HCT116 (cell line): ENCODE results near the gene AGAP5.

Source experiments
- CBX3 ChIP-seq: IDR thresholded peaks from 2 replicates; pipeline ENCODE4 v1.6.1; 2012; ENCODE audit warnings: low read depth
- CTCF ChIP-seq, 3 experiments: fragments of 200-600 bp in 1 of 3; sonication (generic) in 1 of 3; IDR thresholded peaks in 2 of 3; conservative IDR thresholded peaks in 1 of 3; 2 replicates each; pipeline ENCODE4 v1.5.1; 2012 to 2017; ENCODE audit warnings: low read depth in 2 of 3, low read length in 2 of 3, antibody characterized with exemption in 1 of 3, borderline replicate concordance in 1 of 3, control low read depth in 1 of 3, mild to moderate bottlenecking in 1 of 3, mixed read lengths in 1 of 3, mixed run types in 1 of 3, moderate library complexity in 1 of 3; ENCODE audit not compliant: insufficient read depth in 1 of 3
- JUND ChIP-seq: IDR thresholded peaks from 2 replicates; pipeline ENCODE4 v1.6.1; 2012
- POLR2A ChIP-seq: IDR thresholded peaks from 2 replicates; pipeline ENCODE4 v1.7.0; 2011; ENCODE audit warnings: borderline replicate concordance; ENCODE audit not compliant: insufficient read depth, insufficient read length; ENCODE audit errors: extremely low read depth
- POLR2AphosphoS5 ChIP-seq: IDR thresholded peaks from 2 replicates; pipeline ENCODE4 v1.6.1; 2011; ENCODE audit warnings: mild to moderate bottlenecking, low read depth, low read length, moderate library complexity
- RAD21 ChIP-seq: IDR thresholded peaks from 2 replicates; pipeline ENCODE4 v1.6.1; 2012; ENCODE audit warnings: low read depth, mild to moderate bottlenecking

DNA sequence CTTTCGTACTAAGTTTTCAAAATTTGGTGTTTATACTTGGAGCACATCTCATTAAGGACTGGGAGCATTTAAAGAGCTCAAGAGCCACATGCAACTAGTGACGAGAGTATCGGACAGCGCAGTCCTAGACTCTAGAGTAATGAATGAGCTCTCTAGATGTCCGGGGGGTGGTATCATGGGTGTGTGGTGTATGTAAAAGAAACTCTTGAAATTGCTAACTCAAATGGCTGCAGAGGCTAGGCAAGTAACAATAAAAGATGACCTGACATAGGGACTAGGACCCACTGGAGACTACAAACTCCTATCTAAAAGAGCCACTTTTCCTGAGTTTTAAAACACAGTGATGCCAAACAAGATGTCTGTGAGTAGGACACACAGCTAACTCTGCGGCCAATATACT is 70.6 kb downstream of the AGAP5 start:
- TF ChIP-seq CTCF (IDR thresholded peaks at IDR 0.05 in 2 of 3, conservative IDR thresholded peaks at IDR 0.05 in 1 of 3; ENCODE audit: borderline replicate concordance in 1 of 3, insufficient read depth in 1 of 3, low read depth in 2 of 3, low read length in 2 of 3) (no peak), RAD21 (no peak), CBX3 (no peak), POLR2AphosphoS5 (0 out of 2 replicates have a peak, but pooled peaks have one; percentile 12), JUND (no peak), POLR2A (no peak)
